HCT116 (cell line): ENCODE measurements around the gene BRD4. TPM values are rescaled to one million over a fixed set of nuclear protein-coding genes. Genes with fewer than 3 reads are reported as not detected.
A peak's percentile ranks its signal among the peaks of the same experiment; 100 is the strongest.

ENCODE experiments used
- ATAC-seq: fragments of 200-7000 bp; cut with Tn5 transposase; 2 replicates; pipeline ENCODE4 v1.9.1; 2020; ENCODE audit warnings: mild to moderate bottlenecking, moderate library complexity
- BruUV-seq: library from RNA; stranded (reverse); fragments of 400-500 nt; replicated peaks from 2 replicates; lab custom pipeline; 2021; lab: Mats Ljungman, UMichigan
- CTCF ChIA-PET: fragments of 300-600 bp; sonication (Branson Sonifier 250); formaldehyde crosslinking; loops from one replicate; lab custom pipeline; 2021; ENCODE audit warnings: antibody characterized with exemption; lab: Charles Lee
- POLR2A ChIA-PET: fragments of 300-600, 350-600 bp; sonication (Branson Sonifier 250); formaldehyde crosslinking; loops from one replicate; lab custom pipeline; 2021; ENCODE audit warnings: antibody characterized with exemption; lab: Charles Lee
- RAD21 ChIA-PET, 2 experiments: fragments of 300-600 bp; sonication (Branson Sonifier 250); formaldehyde crosslinking; loops; one replicate each; lab custom pipeline; 2023; ENCODE audit warnings: low total read pairs in 2 of 2; ENCODE audit not compliant: uncharacterized antibody in 2 of 2, unreplicated experiment in 2 of 2, low non-redundant PET in 1 of 2; lab: Charles Lee
- DNase-seq: peaks from one replicate; pipeline ENCODE4 v3.0.0-alpha.2; 2010; ENCODE audit warnings: low read depth, low spot score
- H2AFZ ChIP-seq: fragments of 200-600 bp; shearing (Covaris generic), sonication (generic); 2 replicates; pipeline ENCODE4 v1.6.1; 2017; ENCODE audit warnings: low read depth, mixed run types, mixed read lengths, antibody characterized with exemption, low read length; ENCODE audit not compliant: poor library complexity, severe bottlenecking
- H3K27ac ChIP-seq: 2 replicates; pipeline ENCODE4 v1.5.1; 2012; ENCODE audit warnings: low read depth, low read length
- H3K27me3 ChIP-seq: fragments of 200-600 bp; sonication (generic); 2 replicates; pipeline ENCODE4 v1.6.1; 2016; ENCODE audit warnings: mixed run types, low read length, mixed read lengths; ENCODE audit not compliant: insufficient read depth
- H3K36me3 ChIP-seq, 2 experiments: fragments of 200-500 bp in 1 of 2; fragments of 200-600 bp in 1 of 2; sonication (Bioruptor generic) in 1 of 2; sonication (generic) in 1 of 2; 2 replicates each; pipeline versions ENCODE4 v1.5.1 to v1.6.1; 2014 to 2016; ENCODE audit warnings: low read length in 2 of 2, inconsistent platforms in 1 of 2, mixed read lengths in 1 of 2, mixed run types in 1 of 2; ENCODE audit not compliant: insufficient read depth in 2 of 2, control insufficient read depth in 1 of 2
- H3K4me1 ChIP-seq, 2 experiments: fragments of 200-600 bp in 1 of 2; sonication (generic) in 1 of 2; 2 replicates each; pipeline versions ENCODE4 v1.5.1 to v1.6.1; 2012 to 2017; ENCODE audit warnings: low read length in 2 of 2, inconsistent platforms in 1 of 2, mild to moderate bottlenecking in 1 of 2, mixed read lengths in 1 of 2, mixed run types in 1 of 2, moderate library complexity in 1 of 2; ENCODE audit not compliant: insufficient read depth in 2 of 2, control insufficient read depth in 1 of 2
- H3K4me2 ChIP-seq: fragments of 200-600 bp; sonication (generic); 2 replicates; pipeline ENCODE4 v1.6.1; 2017; ENCODE audit warnings: mixed run types, low read length, mixed read lengths
- H3K4me3 ChIP-seq, 2 experiments: fragments of 200-600 bp in 1 of 2; sonication (generic) in 1 of 2; replicated peaks in 1 of 2; 2 replicates each; pipeline ENCODE4 v1.5.1; 2011 to 2016; ENCODE audit warnings: low read length in 2 of 2, control low read depth in 1 of 2, low read depth in 1 of 2, mild to moderate bottlenecking in 1 of 2, mixed read lengths in 1 of 2, mixed run types in 1 of 2
- H3K79me2 ChIP-seq: fragments of 200-600 bp; sonication (generic); 2 replicates; pipeline ENCODE4 v1.6.1; 2017; ENCODE audit warnings: mild to moderate bottlenecking, mixed run types, low read length, moderate library complexity, mixed read lengths; ENCODE audit not compliant: insufficient read depth
- H3K9ac ChIP-seq: fragments of 200-600 bp; sonication (generic); 2 replicates; pipeline ENCODE4 v1.6.1; 2016; ENCODE audit warnings: low read length, mixed read lengths
- H3K9me2 ChIP-seq: fragments of 200-600 bp; sonication (generic), shearing (Covaris generic); 2 replicates; pipeline ENCODE4 v1.6.1; 2017; ENCODE audit warnings: mixed run types, mild to moderate bottlenecking, moderate library complexity; ENCODE audit not compliant: insufficient read depth
- H3K9me3 ChIP-seq, 2 experiments: fragments of 200-500 bp in 1 of 2; fragments of 200-600 bp in 1 of 2; sonication (Bioruptor generic) in 1 of 2; sonication (generic) in 1 of 2; 2 replicates each; pipeline ENCODE4 v1.6.1; 2014 to 2017; ENCODE audit warnings: low read length in 2 of 2, mixed read lengths in 2 of 2, inconsistent platforms in 1 of 2, low read depth in 1 of 2, mild to moderate bottlenecking in 1 of 2, mixed run types in 1 of 2, moderate library complexity in 1 of 2; ENCODE audit not compliant: control insufficient read depth in 1 of 2, insufficient read depth in 1 of 2
- H4K20me1 ChIP-seq: fragments of 200-600 bp; sonication (generic), shearing (Covaris generic); 2 replicates; pipeline ENCODE4 v1.6.1; 2017; ENCODE audit warnings: mixed run types, mild to moderate bottlenecking, moderate library complexity; ENCODE audit not compliant: insufficient read depth
- ATF3 ChIP-seq: IDR thresholded peaks from 2 replicates; pipeline ENCODE4 v1.6.1; 2012
- CEBPB ChIP-seq: IDR thresholded peaks from 2 replicates; pipeline ENCODE4 v1.6.1; 2012; ENCODE audit warnings: low read depth
- EZH2 ChIP-seq: fragments of 200-600 bp; sonication (generic); IDR thresholded peaks from 2 replicates; pipeline ENCODE4 v1.6.1; 2017; ENCODE audit warnings: antibody characterized with exemption, mixed run types
- FOSL1 ChIP-seq: IDR thresholded peaks from 2 replicates; pipeline ENCODE4 v1.6.1; 2012; ENCODE audit warnings: low read depth
- POLR2A ChIP-seq: IDR thresholded peaks from 2 replicates; pipeline ENCODE4 v1.7.0; 2011; ENCODE audit warnings: borderline replicate concordance; ENCODE audit not compliant: insufficient read depth, insufficient read length; ENCODE audit errors: extremely low read depth
- POLR2AphosphoS5 ChIP-seq: IDR thresholded peaks from 2 replicates; pipeline ENCODE4 v1.6.1; 2011; ENCODE audit warnings: mild to moderate bottlenecking, low read depth, low read length, moderate library complexity
- SP1 ChIP-seq: IDR thresholded peaks from 2 replicates; pipeline ENCODE4 v1.6.1; 2012; ENCODE audit warnings: low read depth
- intact Hi-C: fragments of 100-400 bp; cut with micrococcal nuclease; formaldehyde crosslinking; loops from 2 replicates; pipeline ENCODE4 v1.10.0; 2022
- total RNA-seq: library from RNA; stranded (reverse); gene quantifications from one replicate; pipeline ENCODE4 v1.2.1, GENCODE V29; 2021; ENCODE audit not compliant: unreplicated experiment
- TF ChIP-seq, protein P1 (sequence below): IDR thresholded peaks from 2 replicates; pipeline ENCODE4 v1.6.1; 2012; ENCODE audit warnings: low read depth

The BRD4 gene
- total RNA-seq, 1 experiment from 2014 or later: 52.9 TPM

- RAD21 ChIA-PET: interaction anchor here in 1 of 2 experiments (0.5 kb wide), 1 partner anchor 173 kb away, joined by 3 read pairs; no protein-coding TSS in a partner anchor
- CTCF ChIA-PET: interaction anchor here (1.0 to 1.4 kb wide), 3 partner anchors 10 to 87 kb away, joined by 3 to 4 read pairs (median 3); no protein-coding TSS in a partner anchor
- peak; percentile 60 for ATAC-seq
- Histone ChIP-seq H4K20me1 (no peaks in the 10 kb centered on the region), H3K4me1 (peaks cover 14 to 28% of the 10 kb centered on the region in 2 experiments), H3K9me3 (no peaks in the 10 kb centered on the region), H3K4me3 (no peak overlapping the region), H2AFZ (no peak overlapping the region), H3K36me3 (peaks cover 0 to 2% of the 10 kb centered on the region in 2 experiments; a peak in 2 of 4 replicates), H3K9ac (no peak overlapping the region), H3K79me2 (peaks cover 18% of the 10 kb centered on the region; the same call in 1 of the 2 replicates), H3K27ac (no peak overlapping the region), H3K4me2 (peak overlapping the region; percentile 40), H3K9me2 (no peaks in the 10 kb centered on the region), H3K27me3 (no peaks in the 10 kb centered on the region)
- no TSS peak for BruUV-seq
- TF ChIP-seq FOSL1 (no peak; the same call in 1 of the 2 replicates), POLR2AphosphoS5 (no peak), ATF3 (no peak), CEBPB (no peak)
- DNase-seq: no peak
- POLR2A ChIA-PET: no interaction called here
- intact Hi-C loops: no loop called here
Measured at GRCh38 chr19:15248648-15249527, 83.5 kb downstream of the BRD4 start.

DNA sequence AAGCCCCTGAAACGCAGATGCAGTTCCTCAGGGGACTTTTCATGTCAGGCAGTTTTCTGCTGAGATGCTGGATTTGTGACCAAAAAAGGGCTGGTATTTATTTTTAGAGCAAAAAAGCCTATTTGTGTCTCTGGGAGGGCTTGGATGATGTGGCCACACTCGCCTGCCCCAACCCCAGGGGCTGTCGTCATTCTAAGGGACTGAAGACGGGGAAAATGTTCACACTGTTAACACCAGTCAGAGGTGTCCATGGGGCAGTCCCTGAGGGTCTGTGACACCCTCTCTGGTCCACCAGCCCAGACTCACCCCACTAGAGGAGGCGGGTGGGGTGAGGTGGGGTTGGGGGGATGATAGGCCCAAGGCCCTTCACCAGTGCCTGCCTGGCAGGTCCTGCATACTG is 84.2 kb downstream of the BRD4 start:
- Histone ChIP-seq H3K36me3 (peaks cover 0 to 3% of the 10 kb centered on the region in 2 experiments; a peak in 2 of 4 replicates), H3K9ac (no peak overlapping the region), H3K27me3 (no peaks in the 10 kb centered on the region), H3K79me2 (peaks cover 18% of the 10 kb centered on the region; the same call in 1 of the 2 replicates), H3K4me2 (no peak overlapping the region), H3K27ac (no peak overlapping the region), H3K4me3 (no peak overlapping the region), H4K20me1 (no peaks in the 10 kb centered on the region), H2AFZ (no peak overlapping the region), H3K4me1 (peaks cover 14 to 28% of the 10 kb centered on the region in 2 experiments), H3K9me3 (no peaks in the 10 kb centered on the region), H3K9me2 (no peaks in the 10 kb centered on the region)
- TF ChIP-seq, protein P1, sequence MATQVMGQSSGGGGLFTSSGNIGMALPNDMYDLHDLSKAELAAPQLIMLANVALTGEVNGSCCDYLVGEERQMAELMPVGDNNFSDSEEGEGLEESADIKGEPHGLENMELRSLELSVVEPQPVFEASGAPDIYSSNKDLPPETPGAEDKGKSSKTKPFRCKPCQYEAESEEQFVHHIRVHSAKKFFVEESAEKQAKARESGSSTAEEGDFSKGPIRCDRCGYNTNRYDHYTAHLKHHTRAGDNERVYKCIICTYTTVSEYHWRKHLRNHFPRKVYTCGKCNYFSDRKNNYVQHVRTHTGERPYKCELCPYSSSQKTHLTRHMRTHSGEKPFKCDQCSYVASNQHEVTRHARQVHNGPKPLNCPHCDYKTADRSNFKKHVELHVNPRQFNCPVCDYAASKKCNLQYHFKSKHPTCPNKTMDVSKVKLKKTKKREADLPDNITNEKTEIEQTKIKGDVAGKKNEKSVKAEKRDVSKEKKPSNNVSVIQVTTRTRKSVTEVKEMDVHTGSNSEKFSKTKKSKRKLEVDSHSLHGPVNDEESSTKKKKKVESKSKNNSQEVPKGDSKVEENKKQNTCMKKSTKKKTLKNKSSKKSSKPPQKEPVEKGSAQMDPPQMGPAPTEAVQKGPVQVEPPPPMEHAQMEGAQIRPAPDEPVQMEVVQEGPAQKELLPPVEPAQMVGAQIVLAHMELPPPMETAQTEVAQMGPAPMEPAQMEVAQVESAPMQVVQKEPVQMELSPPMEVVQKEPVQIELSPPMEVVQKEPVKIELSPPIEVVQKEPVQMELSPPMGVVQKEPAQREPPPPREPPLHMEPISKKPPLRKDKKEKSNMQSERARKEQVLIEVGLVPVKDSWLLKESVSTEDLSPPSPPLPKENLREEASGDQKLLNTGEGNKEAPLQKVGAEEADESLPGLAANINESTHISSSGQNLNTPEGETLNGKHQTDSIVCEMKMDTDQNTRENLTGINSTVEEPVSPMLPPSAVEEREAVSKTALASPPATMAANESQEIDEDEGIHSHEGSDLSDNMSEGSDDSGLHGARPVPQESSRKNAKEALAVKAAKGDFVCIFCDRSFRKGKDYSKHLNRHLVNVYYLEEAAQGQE: no peak
- TF ChIP-seq POLR2A (no peak), EZH2 (no peak), SP1 (no peak)
- ChIA-PET CTCF (no interaction called here), POLR2A (no interaction called here), RAD21 (no interaction called here)
- BruUV-seq: no TSS peak
- DNase-seq: no peak
- intact Hi-C loops: no loop called here
- no peak for ATAC-seq
